GM19467 (cell line): Measurements from ENCODE around the gene PSMD6.

Experiments used
- ATAC-seq: cut with Tn5 transposase; IDR thresholded peaks from one replicate; pipeline ENCODE4 v1.9.1; 2021; ENCODE audit warnings: mild to moderate bottlenecking, moderate library complexity; ENCODE audit not compliant: unreplicated experiment

PSMD6 gene

GRCh38 chr3:64023187-64023860 is at the start of gene PSMD6:
TSS of gene PSMD6 (minus strand) at chr3:64023494. CDS start at chr3:64023419, 75 bp downstream.
- peak; percentile 98 for ATAC-seq

GRCh38 chr3:64072126-64072525 is 48.8 kb upstream of the PSMD6 start:
- no peak for ATAC-seq

- ATAC-seq = no peak
Observed at GRCh38 chr3:64070704-64071103, 47.4 kb upstream of the PSMD6 start.

GRCh38 chr3:64067506-64068346 is 44.4 kb upstream of the PSMD6 start:
- ATAC-seq = no peak

- no peak for ATAC-seq
Observed at GRCh38 chr3:64064804-64065203, 41.5 kb upstream of the PSMD6 start.

GRCh38 chr3:64063983-64064438 is 40.7 kb upstream of the PSMD6 start:
- ATAC-seq = no peak

GRCh38 chr3:64063207-64063982 is 40.1 kb upstream of the PSMD6 start:
- ATAC-seq = no peak

- ATAC-seq = no peak
Observed at GRCh38 chr3:64061628-64062027, 38.3 kb upstream of the PSMD6 start.

GRCh38 chr3:64059484-64060175 is 36.3 kb upstream of the PSMD6 start:
- ATAC-seq = no peak

- ATAC-seq = no peak
Observed at GRCh38 chr3:64058566-64058965, 35.3 kb upstream of the PSMD6 start.

- ATAC-seq = no peak
Observed at GRCh38 chr3:64057231-64057630, 33.9 kb upstream of the PSMD6 start.

GRCh38 chr3:64056606-64057180 is 33.4 kb upstream of the PSMD6 start:
- no peak for ATAC-seq

- ATAC-seq = no peak
Observed at GRCh38 chr3:64055076-64055475, 31.8 kb upstream of the PSMD6 start.

- no peak for ATAC-seq
Observed at GRCh38 chr3:64054488-64054887, 31.2 kb upstream of the PSMD6 start.

- no peak for ATAC-seq
Observed at GRCh38 chr3:64053581-64053980, 30.3 kb upstream of the PSMD6 start.

- ATAC-seq = no peak
Observed at GRCh38 chr3:64053117-64053516, 29.8 kb upstream of the PSMD6 start.

- no peak for ATAC-seq
Observed at GRCh38 chr3:64049832-64050231, 26.5 kb upstream of the PSMD6 start.

GRCh38 chr3:64049136-64049535 is 25.8 kb upstream of the PSMD6 start:
- no peak for ATAC-seq

- ATAC-seq = no peak
Observed at GRCh38 chr3:64048631-64049061, 25.4 kb upstream of the PSMD6 start.

- ATAC-seq = no peak
Observed at GRCh38 chr3:64047787-64048186, 24.5 kb upstream of the PSMD6 start.
